Upper lobe of right lung (tissue), 1 donor: ENCODE results near the gene NKX1-2. TPM values are rescaled to one million over a fixed set of nuclear protein-coding genes. Genes with fewer than 3 reads are reported as not detected.

Experiments used
- ATAC-seq: fragments of 200-7000 bp; cut with Tn5 transposase; one replicate; pipeline ENCODE4 v1.9.1; 2020; ENCODE audit warnings: mild to moderate bottlenecking, moderate library complexity
- DNase-seq: peaks from one replicate; pipeline ENCODE4 v3.0.0-alpha.2; 2020
- H3K27ac ChIP-seq: fragments of 200-600 bp; one replicate; pipeline ENCODE4 v1.8.0; 2022
- H3K27me3 ChIP-seq: fragments of 200-600 bp; one replicate; pipeline ENCODE4 v1.8.0; 2022; ENCODE audit warnings: mild to moderate bottlenecking
- H3K36me3 ChIP-seq: fragments of 200-600 bp; one replicate; pipeline ENCODE4 v1.8.0; 2022
- H3K4me1 ChIP-seq: fragments of 200-600 bp; one replicate; pipeline ENCODE4 v1.8.0; 2022
- H3K4me3 ChIP-seq: fragments of 200-600 bp; one replicate; pipeline ENCODE4 v1.8.0; 2022; ENCODE audit warnings: mild to moderate bottlenecking
- H3K9me3 ChIP-seq: fragments of 200-600 bp; one replicate; pipeline ENCODE4 v1.8.0; 2022
- CTCF ChIP-seq: fragments of 200-600 bp; IDR thresholded peaks from one replicate; pipeline ENCODE4 v1.8.0; 2022; ENCODE audit warnings: antibody characterized with exemption
- intact Hi-C: fragments of 100-400 bp; cut with DNase I; formaldehyde crosslinking; loops from one replicate; pipeline ENCODE4 v1.11.0; 2022
- total RNA-seq: library from RNA; stranded (reverse); fragmentation: NEBNext Ultra II Directional; extraction: Animal tissue kit (Norgen Biotek cat#: 25700); gene quantifications from one replicate; pipeline ENCODE4 v1.2.1, GENCODE V29; 2021
- donor health status: DM: no; HTN: yes; CAD: no; lungs with severe emphysema.

Gene NKX1-2
- total RNA-seq, 1 donor from 2014 or later: not detected

GRCh38 chr10:124462348-124462695 is 12.5 kb upstream of the NKX1-2 start:
- H3K36me3 ChIP-seq: no peaks in the 10 kb centered on the region
- TF ChIP-seq CTCF: no peak
- no peaks in the 10 kb centered on the region for H3K27me3 ChIP-seq
- H3K4me1 ChIP-seq: peaks cover 8% of the 10 kb centered on the region
- H3K4me3 ChIP-seq: peak overlapping the region; percentile 75
- no peak for DNase-seq
- intact Hi-C loops: no loop called here
- no peaks in the 10 kb centered on the region for H3K9me3 ChIP-seq
- no peak for ATAC-seq
- H3K27ac ChIP-seq: peak overlapping the region; percentile 87

- Histone ChIP-seq H3K27me3 (no peaks in the 10 kb centered on the region), H3K4me3 (peak within 1 kb of the TSS; percentile 75), H3K27ac (peak within 1 kb of the TSS; percentile 87), H3K9me3 (no peaks in the 10 kb centered on the region), H3K4me1 (peaks cover 8% of the 10 kb centered on the region), H3K36me3 (no peaks in the 10 kb centered on the region)
- peak; percentile 94 for DNase-seq
- intact Hi-C loops: no loop called here
- ATAC-seq: peak; percentile 99
- peak; percentile 34 for TF ChIP-seq CTCF
These were observed 12.0 kb upstream of the NKX1-2 start, which contains the start of gene LHPP for GRCh38 chr10:124461642-124462347. LHPP (plus strand) TSS chr10:124461823; CDS start chr10:124461863, 40 bp downstream.

- H3K27ac ChIP-seq: no peak overlapping the region
- no peaks in the 10 kb centered on the region for H3K9me3 ChIP-seq
- peaks cover 8% of the 10 kb centered on the region for H3K4me1 ChIP-seq
- intact Hi-C loops: no loop called here
- no peak overlapping the region for H3K4me3 ChIP-seq
- ATAC-seq (no peak), DNase-seq (no peak)
- peaks cover 2% of the 10 kb centered on the region for H3K27me3 ChIP-seq
- TF ChIP-seq CTCF: no peak
- H3K36me3 ChIP-seq: no peaks in the 10 kb centered on the region
These were observed 10.3 kb upstream of the NKX1-2 start for GRCh38 chr10:124460144-124460543.

GRCh38 chr10:124459395-124459794 is 9.6 kb upstream of the NKX1-2 start:
- H3K27ac ChIP-seq: no peak overlapping the region
- peaks cover 8% of the 10 kb centered on the region for H3K4me1 ChIP-seq
- no peak for TF ChIP-seq CTCF
- H3K27me3 ChIP-seq: peaks cover 10% of the 10 kb centered on the region
- no peak for ATAC-seq
- no peak overlapping the region for H3K4me3 ChIP-seq
- no peaks in the 10 kb centered on the region for H3K36me3 ChIP-seq
- no peak for DNase-seq
- intact Hi-C loops: no loop called here
- no peaks in the 10 kb centered on the region for H3K9me3 ChIP-seq

GRCh38 chr10:124458889-124459288 is 9.1 kb upstream of the NKX1-2 start:
- intact Hi-C loops: no loop called here
- Histone ChIP-seq H3K27ac (no peak overlapping the region), H3K27me3 (peaks cover 15% of the 10 kb centered on the region), H3K4me3 (no peak overlapping the region), H3K9me3 (no peaks in the 10 kb centered on the region), H3K36me3 (no peaks in the 10 kb centered on the region), H3K4me1 (peaks cover 8% of the 10 kb centered on the region)
- DNase-seq: no peak
- TF ChIP-seq CTCF: no peak
- no peak for ATAC-seq
